Keratinocyte (primary cell): ENCODE measurements around the gene CNKSR2.

Experiments
- EZH2 ChIP-seq: IDR thresholded peaks from one replicate; pipeline ENCODE4 v1.6.1; 2012; ENCODE audit warnings: inconsistent platforms, mild to moderate bottlenecking, low read length, moderate library complexity
- TF ChIP-seq, protein P1 (sequence below), 3 experiments: IDR thresholded peaks in 1 of 3; conservative IDR thresholded peaks in 1 of 3; optimal IDR thresholded peaks in 1 of 3; 2 replicates in 2 of 3; 3 replicates in 1 of 3; pipeline versions ENCODE3 to v1.5.1; 2011; ENCODE audit warnings: low read length in 3 of 3, mild to moderate bottlenecking in 3 of 3, moderate library complexity in 2 of 3, control low read depth in 1 of 3, inconsistent platforms in 1 of 3; ENCODE audit not compliant: insufficient read depth in 2 of 3; ENCODE audit errors: extremely low read depth in 1 of 3

DNA sequence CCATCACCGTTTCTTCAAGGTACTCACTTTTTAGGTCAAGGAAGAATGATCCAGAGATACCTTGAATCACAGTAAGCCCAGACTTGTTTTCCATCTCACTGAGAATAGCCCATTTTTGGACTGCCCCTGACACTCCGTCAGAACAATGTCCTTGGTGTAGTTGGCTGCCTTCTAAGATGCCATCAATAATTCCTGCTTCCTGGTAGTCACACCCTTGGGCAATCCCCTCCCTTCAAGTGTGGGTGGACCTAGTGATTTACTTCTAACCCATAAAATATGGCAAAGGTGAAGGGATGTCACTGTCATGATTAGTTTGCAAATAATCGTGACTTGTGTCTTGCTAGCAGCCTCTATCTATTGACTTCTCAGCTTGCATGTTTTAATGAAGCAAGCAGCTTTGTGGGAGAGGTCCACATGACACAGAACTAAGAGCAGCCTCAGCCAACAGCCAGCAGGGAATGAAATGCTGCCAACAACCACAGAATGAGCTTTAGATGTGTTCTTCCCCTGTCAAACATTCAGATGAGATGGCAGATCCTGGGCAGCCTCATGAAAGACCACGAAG is 303.9 kb downstream of the CNKSR2 start:
- TF ChIP-seq, protein P1, sequence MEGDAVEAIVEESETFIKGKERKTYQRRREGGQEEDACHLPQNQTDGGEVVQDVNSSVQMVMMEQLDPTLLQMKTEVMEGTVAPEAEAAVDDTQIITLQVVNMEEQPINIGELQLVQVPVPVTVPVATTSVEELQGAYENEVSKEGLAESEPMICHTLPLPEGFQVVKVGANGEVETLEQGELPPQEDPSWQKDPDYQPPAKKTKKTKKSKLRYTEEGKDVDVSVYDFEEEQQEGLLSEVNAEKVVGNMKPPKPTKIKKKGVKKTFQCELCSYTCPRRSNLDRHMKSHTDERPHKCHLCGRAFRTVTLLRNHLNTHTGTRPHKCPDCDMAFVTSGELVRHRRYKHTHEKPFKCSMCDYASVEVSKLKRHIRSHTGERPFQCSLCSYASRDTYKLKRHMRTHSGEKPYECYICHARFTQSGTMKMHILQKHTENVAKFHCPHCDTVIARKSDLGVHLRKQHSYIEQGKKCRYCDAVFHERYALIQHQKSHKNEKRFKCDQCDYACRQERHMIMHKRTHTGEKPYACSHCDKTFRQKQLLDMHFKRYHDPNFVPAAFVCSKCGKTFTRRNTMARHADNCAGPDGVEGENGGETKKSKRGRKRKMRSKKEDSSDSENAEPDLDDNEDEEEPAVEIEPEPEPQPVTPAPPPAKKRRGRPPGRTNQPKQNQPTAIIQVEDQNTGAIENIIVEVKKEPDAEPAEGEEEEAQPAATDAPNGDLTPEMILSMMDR (optimal IDR thresholded peaks at IDR 0.05 in 1 of 3, IDR thresholded peaks at IDR 0.05 in 1 of 3, conservative IDR thresholded peaks at IDR 0.05 in 1 of 3; ENCODE audit: extremely low read depth in 1 of 3, insufficient read depth in 2 of 3, low read length in 3 of 3), result no peak
- no peak for TF ChIP-seq EZH2
